Loucy (cell line): Measurements from ENCODE around the gene ELOVL7.

Experiments
- EZH2phosphoT487 ChIP-seq: fragments of 200-600 bp; IDR thresholded peaks from 2 replicates; pipeline ENCODE4 v1.6.1; 2018; ENCODE audit warnings: antibody characterized with exemption, mild to moderate bottlenecking, moderate library complexity, borderline replicate concordance
- TF ChIP-seq, protein P1 (sequence below): fragments of 200-600 bp; sonication (generic); conservative IDR thresholded peaks from 2 replicates; pipeline ENCODE4 v1.5.1; 2014; ENCODE audit warnings: mild to moderate bottlenecking, antibody characterized with exemption, low read length

DNA sequence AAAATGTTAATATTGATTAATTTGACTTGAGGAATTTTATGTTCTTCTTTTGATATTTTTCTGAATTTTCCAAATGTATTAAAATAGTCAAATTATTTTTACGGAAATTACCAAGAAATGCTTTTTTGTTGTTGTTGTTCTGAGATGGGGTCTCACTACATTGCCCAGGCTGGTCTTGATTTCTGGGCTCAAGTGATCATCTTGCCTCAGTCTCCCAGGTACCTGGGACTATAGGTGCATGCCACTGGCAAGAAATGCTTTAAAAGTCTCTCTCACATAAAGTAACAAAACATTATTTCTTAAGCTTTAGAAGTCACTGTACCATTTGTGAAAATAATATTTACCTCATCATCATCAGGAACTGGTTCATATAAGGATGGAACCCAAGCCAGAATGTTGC lies 43.0 kb upstream of the ELOVL7 start:
- TF ChIP-seq, protein P1, sequence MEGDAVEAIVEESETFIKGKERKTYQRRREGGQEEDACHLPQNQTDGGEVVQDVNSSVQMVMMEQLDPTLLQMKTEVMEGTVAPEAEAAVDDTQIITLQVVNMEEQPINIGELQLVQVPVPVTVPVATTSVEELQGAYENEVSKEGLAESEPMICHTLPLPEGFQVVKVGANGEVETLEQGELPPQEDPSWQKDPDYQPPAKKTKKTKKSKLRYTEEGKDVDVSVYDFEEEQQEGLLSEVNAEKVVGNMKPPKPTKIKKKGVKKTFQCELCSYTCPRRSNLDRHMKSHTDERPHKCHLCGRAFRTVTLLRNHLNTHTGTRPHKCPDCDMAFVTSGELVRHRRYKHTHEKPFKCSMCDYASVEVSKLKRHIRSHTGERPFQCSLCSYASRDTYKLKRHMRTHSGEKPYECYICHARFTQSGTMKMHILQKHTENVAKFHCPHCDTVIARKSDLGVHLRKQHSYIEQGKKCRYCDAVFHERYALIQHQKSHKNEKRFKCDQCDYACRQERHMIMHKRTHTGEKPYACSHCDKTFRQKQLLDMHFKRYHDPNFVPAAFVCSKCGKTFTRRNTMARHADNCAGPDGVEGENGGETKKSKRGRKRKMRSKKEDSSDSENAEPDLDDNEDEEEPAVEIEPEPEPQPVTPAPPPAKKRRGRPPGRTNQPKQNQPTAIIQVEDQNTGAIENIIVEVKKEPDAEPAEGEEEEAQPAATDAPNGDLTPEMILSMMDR: no peak
- TF ChIP-seq EZH2phosphoT487: no peak
